ENCODE data around the gene PRPF40A. TPM values are rescaled to one million over a fixed set of nuclear protein-coding genes. Genes with fewer than 3 reads are reported as not detected.

The PRPF40A gene
- total RNA-seq, 2 experiments from 2014 or later = 126 to 127 TPM

DNA sequence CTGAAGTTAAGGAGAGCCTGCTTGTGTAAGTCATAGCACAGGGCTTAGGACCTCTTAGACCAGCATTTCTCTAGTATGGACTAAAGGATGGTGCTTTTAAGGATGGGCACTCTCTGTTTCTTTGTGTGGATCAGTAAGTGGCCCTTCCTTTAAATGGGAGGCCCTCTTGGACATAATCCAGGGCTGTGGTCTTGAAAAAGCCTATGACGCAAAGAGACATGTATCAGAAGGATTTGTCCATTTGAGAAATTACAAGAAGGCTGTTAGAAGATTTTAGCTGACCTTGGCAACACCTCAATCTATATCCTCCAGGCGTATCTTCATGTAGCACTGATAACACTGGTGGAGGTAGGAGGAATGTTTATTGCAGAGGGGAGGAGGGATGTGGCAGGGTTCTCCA, 79.2 kb downstream of the PRPF40A start:
- no peaks in the 10 kb centered on the region for H3K36me3 Mint-ChIP-seq
- CTCF ChIA-PET = interaction anchor here (0.9 to 1.2 kb wide), 3 partner anchors 9 to 462 kb away, joined by 3 to 5 read pairs (median 3); partner anchors contain the start of gene STAM2
- peaks cover 2% of the 10 kb centered on the region for H3K27me3 Mint-ChIP-seq
- DNase-seq (no peak), ATAC-seq (no peak)
- no peak overlapping the region for H3K27ac Mint-ChIP-seq
- H3K4me1 Mint-ChIP-seq = no peaks in the 10 kb centered on the region
- no peaks in the 10 kb centered on the region for H3K9me3 Mint-ChIP-seq (ENCODE audit: low read depth)
- no peak overlapping the region for H3K4me3 Mint-ChIP-seq

DNA sequence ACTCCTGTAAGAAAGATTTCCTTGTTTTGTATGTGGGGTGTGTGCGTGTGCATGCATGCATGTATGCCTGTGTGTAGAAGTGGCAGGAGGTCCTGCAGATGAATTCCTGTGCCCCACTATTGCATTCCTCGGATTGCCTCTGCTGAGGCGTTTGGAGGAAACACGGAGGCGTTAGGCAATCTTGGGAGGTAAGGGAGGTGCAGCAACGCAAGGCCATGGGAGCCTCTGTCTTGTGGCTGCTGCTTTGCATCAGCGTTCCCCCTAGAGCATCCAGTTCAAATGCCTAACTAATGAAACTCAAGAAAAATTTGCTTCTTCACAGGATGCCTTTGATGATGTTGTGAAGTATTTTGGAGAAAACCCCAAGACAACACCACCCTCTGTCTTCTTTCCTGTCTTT, 80.0 kb downstream of the PRPF40A start:
- no peak overlapping the region for H3K27ac Mint-ChIP-seq
- H3K9me3 Mint-ChIP-seq (ENCODE audit: low read depth) = no peaks in the 10 kb centered on the region
- no peaks in the 10 kb centered on the region for H3K36me3 Mint-ChIP-seq
- H3K27me3 Mint-ChIP-seq = peaks cover 2% of the 10 kb centered on the region
- ATAC-seq (no peak), DNase-seq (no peak)
- CTCF ChIA-PET = interaction anchor here (1.2 kb wide), 1 partner anchor 461 kb away, joined by 5 read pairs; the partner anchor contains the start of gene STAM2
- no peak overlapping the region for H3K4me3 Mint-ChIP-seq
- no peaks in the 10 kb centered on the region for H3K4me1 Mint-ChIP-seq

DNA sequence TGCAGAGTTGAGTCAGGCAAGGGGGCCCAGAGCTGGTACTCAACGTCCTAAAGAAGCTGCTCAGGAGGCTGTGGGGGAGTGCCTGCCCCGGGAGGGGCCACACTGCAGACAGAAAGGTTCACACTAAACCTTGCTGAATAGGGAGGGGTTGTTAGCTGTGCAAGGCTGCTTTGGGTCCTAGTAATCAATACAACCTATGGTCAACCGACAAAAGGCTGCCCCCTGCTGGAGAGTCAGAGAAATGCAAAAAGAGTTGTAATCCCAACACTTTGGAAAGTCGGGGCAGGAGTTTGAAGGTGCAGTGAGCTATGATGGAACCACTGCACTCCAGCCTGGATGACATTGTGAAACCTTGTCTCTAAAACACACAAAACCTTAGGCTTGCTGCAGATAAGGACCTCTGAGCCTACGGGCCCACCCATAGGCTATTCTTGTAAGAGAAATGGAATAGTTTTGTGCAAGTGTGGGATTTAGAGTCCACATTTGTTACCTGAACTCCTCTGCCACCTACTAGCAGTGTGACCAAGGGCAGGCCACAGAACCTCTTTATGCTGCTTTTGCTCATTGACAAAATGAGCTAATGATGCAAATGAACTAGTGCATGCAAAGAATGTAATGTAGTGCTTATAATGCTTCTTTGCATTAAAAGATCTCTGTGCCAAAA, 81.5 kb downstream of the PRPF40A start:
- Mint-ChIP-seq H3K4me3 (no peak overlapping the region), H3K27me3 (peaks cover 2% of the 10 kb centered on the region), H3K9me3 (ENCODE audit: low read depth) (no peaks in the 10 kb centered on the region), H3K27ac (no peak overlapping the region), H3K36me3 (no peaks in the 10 kb centered on the region), H3K4me1 (no peaks in the 10 kb centered on the region)
- CTCF ChIA-PET = interaction anchor here (0.6 to 3.5 kb wide), 25 partner anchors 9 to 610 kb away, joined by 3 to 43 read pairs (median 4); partner anchors contain the start of gene STAM2
- DNase-seq (peak; percentile 72), ATAC-seq (peak; percentile 76)

DNA sequence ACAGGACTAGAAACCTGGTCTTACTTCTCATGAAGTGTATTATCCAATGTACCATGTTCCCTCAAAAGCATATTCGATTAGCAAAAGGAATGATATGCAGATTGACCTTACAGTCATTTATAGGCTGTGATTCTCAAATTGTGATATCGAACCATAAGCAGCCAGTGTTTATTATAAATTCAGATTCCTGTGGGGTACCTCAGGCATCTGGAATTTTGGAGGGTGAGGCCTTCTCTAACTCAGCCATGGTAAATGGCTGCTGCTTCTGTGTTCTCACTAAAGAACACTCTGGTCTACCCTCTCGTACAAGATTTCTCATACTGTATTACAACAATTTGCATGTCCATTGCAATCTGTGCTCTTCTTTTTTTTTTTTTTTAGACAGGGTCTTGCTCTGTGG, 84.5 kb downstream of the PRPF40A start:
- Mint-ChIP-seq H3K9me3 (ENCODE audit: low read depth) (no peaks in the 10 kb centered on the region), H3K4me3 (no peak overlapping the region), H3K36me3 (no peaks in the 10 kb centered on the region), H3K4me1 (peaks cover 12% of the 10 kb centered on the region), H3K27ac (no peak overlapping the region), H3K27me3 (peaks cover 13% of the 10 kb centered on the region)
- DNase-seq (no peak), ATAC-seq (no peak)
- CTCF ChIA-PET = interaction anchor here (1.1 to 2.0 kb wide), 2 partner anchors 14 to 607 kb away, joined by 3 to 4 read pairs; no protein-coding TSS in a partner anchor

DNA sequence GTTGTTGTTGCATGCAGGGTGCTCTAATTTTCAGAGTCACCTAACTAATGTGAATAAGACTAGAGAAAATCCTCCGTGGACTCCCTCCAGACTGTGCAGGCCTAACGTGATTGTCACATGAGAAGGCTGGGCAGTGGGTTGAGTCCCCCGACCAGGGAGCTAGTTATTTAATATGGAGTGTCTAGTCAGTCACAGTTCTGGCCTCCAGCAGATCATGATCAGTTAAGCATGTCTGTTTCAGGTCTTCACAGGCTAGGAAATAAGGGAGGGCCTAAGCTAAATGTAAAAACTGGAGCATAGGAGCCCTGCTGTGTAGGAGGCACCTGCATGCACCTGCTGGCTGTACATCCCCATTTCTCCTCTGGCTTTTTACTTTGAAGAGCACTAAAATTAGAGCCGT, 86.8 kb downstream of the PRPF40A start:
- H3K4me3 Mint-ChIP-seq = no peak overlapping the region
- no peaks in the 10 kb centered on the region for H3K9me3 Mint-ChIP-seq (ENCODE audit: low read depth)
- DNase-seq (no peak), ATAC-seq (no peak)
- H3K27ac Mint-ChIP-seq = no peak overlapping the region
- peaks cover 12% of the 10 kb centered on the region for H3K4me1 Mint-ChIP-seq
- CTCF ChIA-PET = interaction anchor here (1.0 to 1.4 kb wide), 3 partner anchors 9 to 594 kb away, joined by 3 read pairs; no protein-coding TSS in a partner anchor
- no peaks in the 10 kb centered on the region for H3K36me3 Mint-ChIP-seq
- peaks cover 18% of the 10 kb centered on the region for H3K27me3 Mint-ChIP-seq

DNA sequence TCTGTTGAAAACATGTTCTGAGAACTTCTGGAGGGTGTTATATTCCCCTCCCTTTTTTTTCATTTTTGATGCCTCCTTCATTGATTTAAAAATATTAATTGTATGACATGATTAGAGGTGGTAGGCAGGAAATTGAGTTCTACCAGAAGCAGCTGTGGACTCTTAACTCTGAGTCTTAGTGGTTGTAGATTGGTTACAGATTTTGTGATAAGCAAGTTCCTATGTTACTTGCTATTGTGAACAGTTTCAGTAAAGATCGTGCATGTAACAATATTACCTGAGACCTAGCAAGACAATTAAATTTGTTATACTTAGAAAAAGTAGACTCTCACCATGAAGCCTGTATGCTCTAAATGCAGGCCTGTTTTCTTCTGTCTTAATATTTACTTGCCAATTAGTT, 88.1 kb downstream of the PRPF40A start:
- peaks cover 12% of the 10 kb centered on the region for H3K4me1 Mint-ChIP-seq
- no peak overlapping the region for H3K4me3 Mint-ChIP-seq
- H3K27me3 Mint-ChIP-seq = peaks cover 20% of the 10 kb centered on the region
- no peaks in the 10 kb centered on the region for H3K9me3 Mint-ChIP-seq (ENCODE audit: low read depth)
- no peak overlapping the region for H3K27ac Mint-ChIP-seq
- CTCF ChIA-PET = interaction anchor here (1.4 kb wide), 2 partner anchors 10 to 440 kb away, joined by 3 read pairs; no protein-coding TSS in a partner anchor
- ATAC-seq (peak; percentile 58), DNase-seq (no peak)
- H3K36me3 Mint-ChIP-seq = no peaks in the 10 kb centered on the region

DNA sequence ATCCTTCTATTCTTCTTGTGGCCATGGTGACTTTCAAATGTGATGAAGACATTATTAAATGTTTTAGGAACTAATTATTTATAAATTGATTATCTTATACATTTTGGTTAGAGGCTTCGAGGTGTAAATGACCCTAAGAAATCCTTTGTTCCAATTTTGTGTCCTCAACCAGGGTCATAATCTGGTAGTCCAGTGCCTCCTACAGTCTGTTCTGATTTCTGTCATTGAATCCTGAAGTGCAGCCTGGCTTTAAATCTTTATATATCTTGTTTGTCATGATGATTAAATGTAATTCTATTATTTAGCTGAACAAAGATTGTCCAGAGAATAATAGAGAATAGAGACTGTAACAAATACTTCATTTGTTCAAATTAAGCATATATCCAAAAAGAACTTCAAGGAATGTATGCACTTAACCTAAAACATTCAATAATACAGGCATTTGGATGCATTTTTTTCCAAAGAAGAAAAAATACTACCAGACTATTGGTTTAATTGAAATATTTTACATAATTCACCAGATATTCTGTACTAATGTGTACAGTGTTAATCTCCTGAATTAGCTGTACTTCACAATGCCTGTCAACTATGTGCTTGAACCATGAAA, 89.8 kb downstream of the PRPF40A start:
- CTCF ChIA-PET = interaction anchor here (1.1 to 2.3 kb wide), 2 partner anchors 8 to 53 kb away, joined by 3 to 11 read pairs; no protein-coding TSS in a partner anchor
- no peaks in the 10 kb centered on the region for H3K36me3 Mint-ChIP-seq
- no peaks in the 10 kb centered on the region for H3K9me3 Mint-ChIP-seq (ENCODE audit: low read depth)
- H3K27me3 Mint-ChIP-seq = peaks cover 20% of the 10 kb centered on the region
- no peak overlapping the region for H3K4me3 Mint-ChIP-seq
- H3K27ac Mint-ChIP-seq = no peak overlapping the region
- peaks cover 12% of the 10 kb centered on the region for H3K4me1 Mint-ChIP-seq
- ATAC-seq = no peak
- DNase-seq = no peak

DNA sequence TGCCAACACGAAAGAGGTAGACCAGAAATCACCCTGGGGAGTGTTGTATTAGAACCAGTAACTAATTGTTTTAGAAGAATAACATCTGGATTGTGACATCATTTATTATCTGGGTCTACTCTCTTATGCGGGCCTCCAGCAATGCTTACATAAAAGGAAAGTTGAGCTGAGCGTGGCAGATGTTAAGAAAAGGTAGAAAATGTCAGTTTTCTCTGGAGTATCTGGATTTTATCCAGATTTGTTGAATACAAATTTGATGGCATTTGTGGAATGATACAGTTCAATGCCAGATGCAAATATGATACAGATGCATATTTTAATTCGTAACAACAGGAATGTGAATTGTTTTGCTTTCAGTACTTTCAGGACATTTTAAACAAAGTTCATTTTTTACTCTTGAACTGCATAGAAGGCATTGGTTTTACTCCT, 90.3 kb downstream of the PRPF40A start:
- Mint-ChIP-seq H3K27me3 (peaks cover 20% of the 10 kb centered on the region), H3K4me3 (no peak overlapping the region), H3K27ac (no peak overlapping the region), H3K36me3 (no peaks in the 10 kb centered on the region), H3K4me1 (peaks cover 12% of the 10 kb centered on the region), H3K9me3 (ENCODE audit: low read depth) (no peaks in the 10 kb centered on the region)
- DNase-seq (no peak), ATAC-seq (no peak)
- CTCF ChIA-PET = interaction anchor here (2.3 kb wide), 1 partner anchor 9 kb away, joined by 11 read pairs; no protein-coding TSS in a partner anchor

DNA sequence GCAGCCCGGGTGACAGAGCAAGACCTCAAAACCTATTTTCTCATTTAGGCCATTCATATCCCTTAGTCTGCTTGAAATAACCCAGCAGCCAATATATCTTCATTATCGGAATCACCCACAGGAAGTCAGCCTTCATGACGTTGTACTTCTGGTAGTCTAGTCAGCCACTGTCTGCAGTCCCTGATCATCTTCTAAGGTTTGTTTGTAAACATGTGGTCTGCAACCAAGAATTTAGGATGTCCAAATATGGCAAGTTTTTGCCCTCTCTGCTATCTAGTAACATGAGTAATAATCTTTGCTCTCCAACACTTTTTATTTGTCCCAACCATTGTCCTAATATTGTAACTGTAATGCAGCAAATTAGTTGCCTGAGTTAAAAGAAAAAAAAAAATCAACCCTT, 92.5 kb downstream of the PRPF40A start:
- Mint-ChIP-seq H3K4me1 (peaks cover 11% of the 10 kb centered on the region), H3K9me3 (ENCODE audit: low read depth) (no peaks in the 10 kb centered on the region), H3K36me3 (no peaks in the 10 kb centered on the region), H3K4me3 (no peak overlapping the region), H3K27me3 (peaks cover 34% of the 10 kb centered on the region), H3K27ac (no peak overlapping the region)
- ATAC-seq (no peak), DNase-seq (no peak)
- CTCF ChIA-PET = interaction anchor here (1.2 kb wide), 1 partner anchor 10 kb away, joined by 3 read pairs; no protein-coding TSS in a partner anchor

DNA sequence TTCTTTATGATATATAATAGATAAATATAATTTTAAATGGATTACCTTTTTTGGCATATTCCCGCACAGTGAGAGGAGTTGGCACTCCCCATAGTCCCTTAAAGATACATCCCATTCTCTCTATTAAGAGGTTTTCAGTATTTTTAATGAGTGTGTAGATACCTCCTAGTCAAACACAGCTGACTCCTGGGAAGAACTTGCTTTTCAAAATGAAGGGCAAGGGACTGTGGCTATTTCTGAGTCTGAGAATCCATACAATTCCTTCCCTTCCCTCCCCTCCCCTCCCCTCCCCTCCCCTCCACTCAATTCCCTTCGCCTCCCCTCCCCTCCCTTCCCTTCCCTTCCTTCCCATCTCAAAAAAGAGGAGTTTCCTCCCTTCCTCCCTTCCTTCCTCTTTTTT, 93.5 kb downstream of the PRPF40A start:
- ATAC-seq (no peak), DNase-seq (no peak)
- Mint-ChIP-seq H3K27ac (no peak overlapping the region), H3K27me3 (peaks cover 34% of the 10 kb centered on the region), H3K4me1 (peaks cover under 1% of the 10 kb centered on the region), H3K4me3 (no peak overlapping the region), H3K36me3 (no peaks in the 10 kb centered on the region), H3K9me3 (ENCODE audit: low read depth) (no peaks in the 10 kb centered on the region)
- CTCF ChIA-PET = interaction anchor here (1.2 kb wide), 1 partner anchor 11 kb away, joined by 3 read pairs; no protein-coding TSS in a partner anchor

DNA sequence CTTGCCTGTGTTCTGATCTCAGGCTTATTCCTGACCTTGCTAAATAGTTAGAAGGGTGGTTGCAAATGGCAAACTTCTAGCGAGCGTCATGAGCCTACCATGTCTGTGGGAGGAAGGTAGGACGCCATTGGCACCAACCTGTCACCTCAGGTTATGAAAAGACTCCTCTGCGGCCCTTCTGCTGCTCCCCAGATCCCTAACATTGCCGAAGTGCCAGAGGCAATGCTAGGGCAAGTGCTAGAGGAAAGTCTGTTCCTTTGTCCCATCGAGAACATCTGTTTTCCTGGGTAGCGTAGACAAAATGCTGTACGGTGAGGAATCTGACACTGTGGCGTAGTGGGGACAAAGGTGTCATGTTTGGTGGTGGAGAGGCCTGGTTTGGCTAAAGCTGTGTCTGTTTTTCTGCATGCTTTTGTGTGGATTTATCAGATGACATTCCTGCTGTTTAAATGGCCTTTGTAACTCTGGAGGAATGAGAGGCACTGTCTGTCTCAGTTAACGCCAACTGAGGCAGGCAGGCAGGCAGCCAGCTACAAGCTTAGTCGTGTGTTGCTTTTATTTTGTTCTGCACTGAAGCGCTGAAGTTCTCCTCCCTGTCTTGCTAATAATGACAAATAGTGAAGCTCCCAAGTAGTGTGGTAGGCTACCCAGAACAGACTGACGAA, 94.1 kb downstream of the PRPF40A start:
- Mint-ChIP-seq H3K4me3 (no peak overlapping the region), H3K4me1 (no peaks in the 10 kb centered on the region), H3K27me3 (peaks cover 31% of the 10 kb centered on the region), H3K27ac (no peak overlapping the region), H3K9me3 (ENCODE audit: low read depth) (no peaks in the 10 kb centered on the region), H3K36me3 (no peaks in the 10 kb centered on the region)
- ATAC-seq (no peak), DNase-seq (no peak)
- CTCF ChIA-PET = interaction anchor here (1.2 kb wide), 1 partner anchor 12 kb away, joined by 3 read pairs; no protein-coding TSS in a partner anchor

DNA sequence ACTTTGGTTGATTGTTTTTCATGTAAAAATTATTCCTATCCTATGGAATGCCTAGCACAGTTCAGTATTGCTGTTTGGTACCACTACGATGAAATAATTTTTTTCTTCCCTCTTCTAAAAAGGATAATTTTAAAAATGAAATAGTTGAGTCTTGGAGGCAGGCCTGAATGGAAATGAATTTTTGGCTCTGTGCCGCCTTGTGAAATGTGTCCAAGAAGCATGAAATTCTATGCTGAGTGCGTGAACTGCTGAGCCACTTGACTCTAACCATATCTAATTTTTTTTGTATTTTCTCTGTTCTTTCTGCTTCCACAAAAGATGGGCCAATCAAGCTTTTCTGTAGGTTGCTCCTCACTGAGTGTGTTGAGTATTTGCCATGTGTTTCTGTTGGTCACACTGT, 95.0 kb downstream of the PRPF40A start:
- no peak overlapping the region for H3K4me3 Mint-ChIP-seq
- no peaks in the 10 kb centered on the region for H3K36me3 Mint-ChIP-seq
- DNase-seq (no peak), ATAC-seq (no peak)
- CTCF ChIA-PET = no interaction called here
- H3K27ac Mint-ChIP-seq = no peak overlapping the region
- H3K27me3 Mint-ChIP-seq = peaks cover 29% of the 10 kb centered on the region
- no peaks in the 10 kb centered on the region for H3K9me3 Mint-ChIP-seq (ENCODE audit: low read depth)
- no peaks in the 10 kb centered on the region for H3K4me1 Mint-ChIP-seq

DNA sequence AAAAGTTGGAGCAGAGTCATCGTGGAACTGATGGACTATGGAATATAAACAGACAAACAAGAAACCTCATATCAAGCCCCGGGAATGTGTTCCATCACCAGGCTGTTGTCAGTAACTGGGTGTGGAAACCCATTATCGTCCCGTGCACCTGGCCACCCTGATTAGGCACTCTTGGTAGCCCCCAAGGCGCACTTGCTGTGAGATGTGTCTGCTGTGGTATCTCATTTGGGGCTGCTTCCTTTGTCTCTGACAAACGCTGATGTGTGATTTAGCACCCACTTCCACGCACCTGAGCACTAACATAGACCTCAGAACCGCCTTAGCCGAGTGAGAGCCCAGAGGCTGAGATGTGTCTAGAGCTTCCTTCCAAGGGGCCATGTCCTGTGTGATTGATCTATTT, 96.3 kb downstream of the PRPF40A start:
- Mint-ChIP-seq H3K4me3 (no peak overlapping the region), H3K36me3 (no peaks in the 10 kb centered on the region), H3K9me3 (ENCODE audit: low read depth) (no peaks in the 10 kb centered on the region), H3K27me3 (peaks cover 31% of the 10 kb centered on the region), H3K27ac (no peak overlapping the region), H3K4me1 (no peaks in the 10 kb centered on the region)
- no peak for DNase-seq
- CTCF ChIA-PET = no interaction called here
- ATAC-seq = no peak
